Liver (tissue), 9 donors: ENCODE results near the gene DYRK3. TPM values are rescaled to one million over a fixed set of nuclear protein-coding genes. Genes with fewer than 3 reads are reported as not detected.

Experiments used
- DNase-seq: peaks from one replicate; pipeline ENCODE4 v3.0.0-alpha.2; 2017; ENCODE audit warnings: low spot score
- H3K27ac ChIP-seq, 2 donors: one replicate each; pipeline ENCODE4 v1.7.0; 2013; ENCODE audit warnings: inconsistent platforms in 2 of 2, low read length in 2 of 2, control low read depth in 1 of 2, low read depth in 1 of 2, mild to moderate bottlenecking in 1 of 2
- H3K27me3 ChIP-seq, 4 donors: one replicate each; pipeline versions ENCODE4 v1.6.1 to v1.7.0; 2013; ENCODE audit warnings: low read length in 3 of 4, inconsistent platforms in 1 of 4, mild to moderate bottlenecking in 1 of 4, moderate library complexity in 1 of 4; ENCODE audit not compliant: control insufficient read depth in 4 of 4, insufficient read depth in 4 of 4
- H3K36me3 ChIP-seq, 4 donors: one replicate each; pipeline versions ENCODE4 v1.6.1 to v1.7.0; 2013; ENCODE audit warnings: low read length in 3 of 4, mild to moderate bottlenecking in 3 of 4, low read depth in 1 of 4, moderate library complexity in 1 of 4; ENCODE audit not compliant: control insufficient read depth in 4 of 4, insufficient read depth in 3 of 4
- H3K4me1 ChIP-seq, 4 donors: one replicate each; pipeline versions ENCODE4 v1.6.1 to v1.7.0; 2013; ENCODE audit warnings: low read length in 3 of 4, mild to moderate bottlenecking in 3 of 4, moderate library complexity in 1 of 4; ENCODE audit not compliant: control insufficient read depth in 4 of 4, insufficient read depth in 4 of 4
- H3K4me3 ChIP-seq, 3 donors: one replicate each; pipeline versions ENCODE4 v1.6.1 to v1.7.0; 2013; ENCODE audit warnings: low read length in 3 of 3, control low read depth in 1 of 3, low read depth in 1 of 3, mild to moderate bottlenecking in 1 of 3
- H3K9ac ChIP-seq, 2 donors: one replicate each; pipeline ENCODE4 v1.7.0; 2013; ENCODE audit warnings: low read length in 2 of 2, mild to moderate bottlenecking in 2 of 2, moderate library complexity in 2 of 2, control low read depth in 1 of 2, low read depth in 1 of 2
- H3K9me3 ChIP-seq, 4 donors: one replicate each; pipeline versions ENCODE4 v1.6.1 to v1.7.0; 2013; ENCODE audit warnings: low read length in 3 of 4; ENCODE audit not compliant: control insufficient read depth in 4 of 4
- EGR1 ChIP-seq, 2 donors: IDR thresholded peaks; 2 replicates each; pipeline ENCODE4 v1.6.1; 2016 to 2018; ENCODE audit warnings: antibody characterized with exemption in 2 of 2, low read depth in 2 of 2
- FOXA1 ChIP-seq: IDR thresholded peaks from 2 replicates; pipeline ENCODE4 v1.6.1; 2016; ENCODE audit warnings: antibody characterized with exemption
- GABPA ChIP-seq, 2 donors: IDR thresholded peaks in 1 of 2; conservative IDR thresholded peaks in 1 of 2; 2 replicates each; pipeline ENCODE4 v1.6.1; 2016; ENCODE audit warnings: antibody characterized with exemption in 2 of 2, mild to moderate bottlenecking in 1 of 2, moderate library complexity in 1 of 2
- HNF4A ChIP-seq, 2 donors: conservative IDR thresholded peaks; 2 replicates each; pipeline ENCODE4 v1.6.1; 2016; ENCODE audit warnings: antibody characterized with exemption in 2 of 2, mild to moderate bottlenecking in 2 of 2
- JUND ChIP-seq, 2 donors: IDR thresholded peaks; 2 replicates each; pipeline ENCODE4 v1.6.1; 2016; ENCODE audit warnings: antibody characterized with exemption in 2 of 2
- NR2F2 ChIP-seq: IDR thresholded peaks from 2 replicates; pipeline ENCODE4 v1.6.1; 2016; ENCODE audit warnings: antibody characterized with exemption
- RAD21 ChIP-seq, 2 donors: IDR thresholded peaks; 2 replicates each; pipeline ENCODE4 v1.6.1; 2016; ENCODE audit warnings: antibody characterized with exemption in 2 of 2, mild to moderate bottlenecking in 2 of 2
- RXRA ChIP-seq, 2 donors: IDR thresholded peaks; 2 replicates each; pipeline ENCODE4 v1.6.1; 2017 to 2018; ENCODE audit warnings: antibody characterized with exemption in 2 of 2, mild to moderate bottlenecking in 1 of 2
- SP1 ChIP-seq: IDR thresholded peaks from 2 replicates; pipeline ENCODE4 v1.6.1; 2018; ENCODE audit warnings: antibody characterized with exemption, mild to moderate bottlenecking
- TAF1 ChIP-seq: conservative IDR thresholded peaks from 2 replicates; pipeline ENCODE4 v1.6.1; 2016; ENCODE audit warnings: antibody characterized with exemption, mild to moderate bottlenecking
- YY1 ChIP-seq: IDR thresholded peaks from 2 replicates; pipeline ENCODE4 v1.6.1; 2016; ENCODE audit warnings: antibody characterized with exemption, mild to moderate bottlenecking
- WGBS: extraction: QIAGEN DNeasy Blood & Tissue Kit; methylation state at CpG from one replicate; pipeline ENCODE4 v1.1.7; 2013; 5-methylcytosine and 5-hydroxymethylcytosine counted together
- polyA plus RNA-seq, 2 donors: library from polyadenylated mRNA; stranded (reverse) in 1 of 2; unstranded in 1 of 2; fragments of 200-250 nt in 1 of 2; fragments of >200 nt in 1 of 2; fragmentation: Nextera tagmentation in 1 of 2; extraction: Ambion mirVana in 1 of 2; gene quantifications; one replicate each; pipeline versions ENCODE4 v1.2.1 to v1.2.3, GENCODE V29; 2013 to 2015
- total RNA-seq, 2 donors: library from RNA; depleted of rRNA; stranded (reverse); fragments of >200 nt; gene quantifications; one replicate each; pipeline ENCODE4 v1.2.3, GENCODE V29; 2014
- TF ChIP-seq, protein P1 (sequence below): IDR thresholded peaks from 2 replicates; pipeline ENCODE4 v1.6.1; 2016; ENCODE audit warnings: antibody characterized with exemption
- TF ChIP-seq, protein P2 (sequence below): IDR thresholded peaks from 2 replicates; pipeline ENCODE4 v1.6.1; 2016; ENCODE audit warnings: antibody characterized with exemption, mild to moderate bottlenecking
- TF ChIP-seq, protein P3 (sequence below): IDR thresholded peaks from 2 replicates; pipeline ENCODE4 v1.6.1; 2016; ENCODE audit warnings: antibody characterized with exemption
- TF ChIP-seq, protein P4 (sequence below): IDR thresholded peaks from 2 replicates; pipeline ENCODE4 v1.6.1; 2016; ENCODE audit warnings: antibody characterized with exemption
- donor health status: healthy.
- donor health status: healthy.
- donor health status: healthy.
- donor health status: healthy.
- donor health status: healthy.

DYRK3 gene
- total RNA-seq (10 to 100 TPM in 1 of 2 donors, 1 to 10 TPM in 1; 7.8 to 41.8 TPM), polyA plus RNA-seq (1 to 10 TPM; 1.5 to 2.1 TPM)

DNA sequence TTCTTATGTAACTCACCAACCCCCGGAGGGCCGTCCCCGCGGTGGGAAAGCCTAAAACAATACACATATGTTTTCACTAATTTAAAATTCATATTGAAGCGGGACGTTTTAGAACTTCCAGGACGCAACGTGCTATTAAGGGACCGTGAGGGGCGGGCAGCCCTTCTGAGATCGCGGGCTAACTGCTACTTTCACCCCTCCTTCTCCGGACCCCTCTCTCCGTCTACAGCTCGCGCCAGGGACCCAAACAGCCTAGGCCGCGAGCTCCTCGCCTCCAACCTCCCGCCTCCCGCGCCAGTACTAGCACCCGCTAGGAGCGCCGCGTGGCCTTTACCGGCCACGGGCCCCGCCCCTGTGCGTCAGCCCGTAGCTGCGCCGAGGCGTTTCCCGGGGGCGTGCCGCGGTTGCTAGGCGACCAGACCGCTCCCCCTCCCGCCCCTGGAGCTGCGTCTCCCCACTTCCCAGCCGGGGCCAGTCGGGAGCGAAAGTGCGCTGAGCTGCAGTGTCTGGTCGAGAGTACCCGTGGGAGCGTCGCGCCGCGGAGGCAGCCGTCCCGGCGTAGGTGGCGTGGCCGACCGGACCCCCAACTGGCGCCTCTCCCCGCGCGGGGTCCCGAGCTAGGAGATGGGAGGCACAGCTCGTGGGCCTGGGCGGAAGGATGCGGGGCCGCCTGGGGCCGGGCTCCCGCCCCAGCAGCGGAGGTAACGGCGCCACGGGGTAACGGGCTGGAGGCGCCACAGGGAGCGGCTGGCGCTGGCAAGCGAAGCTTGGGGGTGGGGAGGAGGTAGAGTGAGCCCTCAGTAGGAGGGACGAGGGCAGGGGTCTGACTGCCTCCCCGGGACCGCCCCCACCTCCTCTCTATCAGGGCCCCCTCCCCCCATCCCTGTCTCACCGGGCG lies at the start of gene DYRK3:
DYRK3 (plus strand) TSS at position 457 of the 898 bp plus-strand sequence; CDS start at position 625, 168 bp downstream.
- H3K27me3 ChIP-seq = no peaks in the 10 kb centered on the region
- WGBS = under 1% methylated on average over 84 of the region's 84 CpGs
- peaks cover 0 to 2% (median 0%) of the 10 kb centered on the region in 4 donors for H3K36me3 ChIP-seq
- peak; percentile 95 for DNase-seq
- H3K4me3 ChIP-seq = peak within 1 kb of the TSS; percentile 59 to 88 (median 65)
- TF ChIP-seq HNF4A (conservative IDR thresholded peaks at IDR 0.05) (no peak), RXRA (IDR thresholded peaks at IDR 0.05) (peak in 1 of 2 donors; percentile 17), SP1 (peak; percentile 55), TAF1 (peak; percentile 77), EGR1 (IDR thresholded peaks at IDR 0.05; ENCODE audit: low read depth in 2 of 2) (peak; percentile 92 to 96), NR2F2 (no peak), GABPA (IDR thresholded peaks at IDR 0.05 in 1 of 2, conservative IDR thresholded peaks at IDR 0.05 in 1 of 2) (no peak), YY1 (peak; percentile 15), RAD21 (IDR thresholded peaks at IDR 0.05) (peak; percentile 19 to 49)
- TF ChIP-seq, protein P1, sequence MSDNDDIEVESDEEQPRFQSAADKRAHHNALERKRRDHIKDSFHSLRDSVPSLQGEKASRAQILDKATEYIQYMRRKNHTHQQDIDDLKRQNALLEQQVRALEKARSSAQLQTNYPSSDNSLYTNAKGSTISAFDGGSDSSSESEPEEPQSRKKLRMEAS = peak; percentile 71
- TF ChIP-seq, protein P2, sequence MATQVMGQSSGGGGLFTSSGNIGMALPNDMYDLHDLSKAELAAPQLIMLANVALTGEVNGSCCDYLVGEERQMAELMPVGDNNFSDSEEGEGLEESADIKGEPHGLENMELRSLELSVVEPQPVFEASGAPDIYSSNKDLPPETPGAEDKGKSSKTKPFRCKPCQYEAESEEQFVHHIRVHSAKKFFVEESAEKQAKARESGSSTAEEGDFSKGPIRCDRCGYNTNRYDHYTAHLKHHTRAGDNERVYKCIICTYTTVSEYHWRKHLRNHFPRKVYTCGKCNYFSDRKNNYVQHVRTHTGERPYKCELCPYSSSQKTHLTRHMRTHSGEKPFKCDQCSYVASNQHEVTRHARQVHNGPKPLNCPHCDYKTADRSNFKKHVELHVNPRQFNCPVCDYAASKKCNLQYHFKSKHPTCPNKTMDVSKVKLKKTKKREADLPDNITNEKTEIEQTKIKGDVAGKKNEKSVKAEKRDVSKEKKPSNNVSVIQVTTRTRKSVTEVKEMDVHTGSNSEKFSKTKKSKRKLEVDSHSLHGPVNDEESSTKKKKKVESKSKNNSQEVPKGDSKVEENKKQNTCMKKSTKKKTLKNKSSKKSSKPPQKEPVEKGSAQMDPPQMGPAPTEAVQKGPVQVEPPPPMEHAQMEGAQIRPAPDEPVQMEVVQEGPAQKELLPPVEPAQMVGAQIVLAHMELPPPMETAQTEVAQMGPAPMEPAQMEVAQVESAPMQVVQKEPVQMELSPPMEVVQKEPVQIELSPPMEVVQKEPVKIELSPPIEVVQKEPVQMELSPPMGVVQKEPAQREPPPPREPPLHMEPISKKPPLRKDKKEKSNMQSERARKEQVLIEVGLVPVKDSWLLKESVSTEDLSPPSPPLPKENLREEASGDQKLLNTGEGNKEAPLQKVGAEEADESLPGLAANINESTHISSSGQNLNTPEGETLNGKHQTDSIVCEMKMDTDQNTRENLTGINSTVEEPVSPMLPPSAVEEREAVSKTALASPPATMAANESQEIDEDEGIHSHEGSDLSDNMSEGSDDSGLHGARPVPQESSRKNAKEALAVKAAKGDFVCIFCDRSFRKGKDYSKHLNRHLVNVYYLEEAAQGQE = peak; percentile 84
- TF ChIP-seq, protein P3, sequence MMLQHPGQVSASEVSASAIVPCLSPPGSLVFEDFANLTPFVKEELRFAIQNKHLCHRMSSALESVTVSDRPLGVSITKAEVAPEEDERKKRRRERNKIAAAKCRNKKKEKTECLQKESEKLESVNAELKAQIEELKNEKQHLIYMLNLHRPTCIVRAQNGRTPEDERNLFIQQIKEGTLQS = no peak
- H3K9ac ChIP-seq = peak within 1 kb of the TSS; percentile 32 to 52
- H3K27ac ChIP-seq = peak within 1 kb of the TSS; percentile 70 to 77
- H3K9me3 ChIP-seq = no peaks in the 10 kb centered on the region
- H3K4me1 ChIP-seq = peaks cover 2 to 21% (median 18%) of the 10 kb centered on the region in 4 donors

DNA sequence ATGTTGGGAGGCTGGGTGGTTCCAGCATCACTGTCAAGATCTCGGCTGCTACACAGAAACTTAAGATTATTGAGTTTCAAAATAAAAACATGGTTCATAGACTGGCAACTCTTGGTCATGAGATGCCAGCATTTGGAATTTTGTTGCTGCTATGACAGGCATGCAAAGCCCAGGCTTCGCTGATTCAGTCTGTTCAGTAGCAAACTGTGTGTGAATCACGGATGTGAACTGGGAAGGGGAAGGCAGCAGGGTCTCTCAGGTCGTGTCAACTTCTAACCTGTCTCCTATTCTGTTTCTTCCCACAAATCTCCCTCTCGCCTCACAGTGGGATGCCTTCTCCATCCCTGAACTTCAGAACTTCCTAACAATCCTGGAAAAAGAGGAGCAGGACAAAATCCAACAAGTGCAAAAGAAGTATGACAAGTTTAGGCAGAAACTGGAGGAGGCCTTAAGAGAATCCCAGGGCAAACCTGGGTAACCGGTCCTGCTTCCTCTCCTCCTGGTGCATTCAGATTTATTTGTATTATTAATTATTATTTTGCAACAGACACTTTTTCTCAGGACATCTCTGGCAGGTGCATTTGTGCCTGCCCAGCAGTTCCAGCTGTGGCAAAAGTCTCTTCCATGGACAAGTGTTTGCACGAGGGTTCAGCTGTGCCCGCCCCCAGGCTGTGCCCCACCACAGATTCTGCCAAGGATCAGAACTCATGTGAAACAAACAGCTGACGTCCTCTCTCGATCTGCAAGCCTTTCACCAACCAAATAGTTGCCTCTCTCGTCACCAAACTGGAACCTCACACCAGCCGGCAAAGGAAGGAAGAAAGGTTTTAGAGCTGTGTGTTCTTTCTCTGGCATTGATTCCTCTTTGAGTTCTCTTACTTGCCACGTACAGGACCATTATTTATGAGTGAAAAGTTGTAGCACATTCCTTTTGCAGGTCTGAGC lies 48.6 kb upstream of the DYRK3 start:
- Histone ChIP-seq H3K4me1 (no peaks in the 10 kb centered on the region), H3K9ac (no peak overlapping the region), H3K4me3 (no peak overlapping the region), H3K9me3 (no peaks in the 10 kb centered on the region), H3K27me3 (no peaks in the 10 kb centered on the region), H3K27ac (no peak overlapping the region), H3K36me3 (peaks cover 4 to 73% (median 45%) of the 10 kb centered on the region in 4 donors)
- no peak for DNase-seq
- WGBS = 85% methylated on average over 13 of the region's 13 CpGs
- TF ChIP-seq SP1 (no peak), JUND (IDR thresholded peaks at IDR 0.05) (no peak), HNF4A (conservative IDR thresholded peaks at IDR 0.05) (no peak), TAF1 (no peak), NR2F2 (no peak), GABPA (IDR thresholded peaks at IDR 0.05 in 1 of 2, conservative IDR thresholded peaks at IDR 0.05 in 1 of 2) (no peak), EGR1 (IDR thresholded peaks at IDR 0.05; ENCODE audit: low read depth in 2 of 2) (no peak), RAD21 (IDR thresholded peaks at IDR 0.05) (no peak), FOXA1 (no peak), YY1 (no peak)
- TF ChIP-seq, protein P3 = no peak
- TF ChIP-seq, protein P4, sequence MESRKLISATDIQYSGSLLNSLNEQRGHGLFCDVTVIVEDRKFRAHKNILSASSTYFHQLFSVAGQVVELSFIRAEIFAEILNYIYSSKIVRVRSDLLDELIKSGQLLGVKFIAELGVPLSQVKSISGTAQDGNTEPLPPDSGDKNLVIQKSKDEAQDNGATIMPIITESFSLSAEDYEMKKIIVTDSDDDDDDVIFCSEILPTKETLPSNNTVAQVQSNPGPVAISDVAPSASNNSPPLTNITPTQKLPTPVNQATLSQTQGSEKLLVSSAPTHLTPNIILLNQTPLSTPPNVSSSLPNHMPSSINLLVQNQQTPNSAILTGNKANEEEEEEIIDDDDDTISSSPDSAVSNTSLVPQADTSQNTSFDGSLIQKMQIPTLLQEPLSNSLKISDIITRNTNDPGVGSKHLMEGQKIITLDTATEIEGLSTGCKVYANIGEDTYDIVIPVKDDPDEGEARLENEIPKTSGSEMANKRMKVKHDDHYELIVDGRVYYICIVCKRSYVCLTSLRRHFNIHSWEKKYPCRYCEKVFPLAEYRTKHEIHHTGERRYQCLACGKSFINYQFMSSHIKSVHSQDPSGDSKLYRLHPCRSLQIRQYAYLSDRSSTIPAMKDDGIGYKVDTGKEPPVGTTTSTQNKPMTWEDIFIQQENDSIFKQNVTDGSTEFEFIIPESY = no peak
- TF ChIP-seq, protein P2 = no peak
